Hindlimb muscle (tissue), 1 donor: ENCODE results near the gene SLC19A3. TPM values are rescaled to one million over a fixed set of nuclear protein-coding genes. Genes with fewer than 3 reads are reported as not detected.

ENCODE experiments used
- polyA plus RNA-seq: library from polyadenylated mRNA; unstranded; fragments of 120-200 nt; gene quantifications from one replicate; pipeline ENCODE4 v1.2.1, GENCODE V29; 2013; ENCODE audit not compliant: insufficient read length

The SLC19A3 gene
- polyA plus RNA-seq, 1 donor: 0.67 TPM

Other genes with a start within 250 kb of the SLC19A3 start
- gene AGFG1, start 245.9 kb downstream of the SLC19A3 start, polyA plus RNA-seq: 50.0 TPM
- not detected for gene SCYGR2, start 119.1 kb downstream of the SLC19A3 start, polyA plus RNA-seq
- gene SCYGR3, start 103.2 kb downstream of the SLC19A3 start, polyA plus RNA-seq: not detected
- not detected for gene SCYGR4, start 100.5 kb downstream of the SLC19A3 start, polyA plus RNA-seq
- gene SCYGR5, start 51.2 kb downstream of the SLC19A3 start, polyA plus RNA-seq: not detected
- not detected for gene SCYGR6, start 6.7 kb upstream of the SLC19A3 start, polyA plus RNA-seq
- not detected for gene SCYGR7, start 10.3 kb upstream of the SLC19A3 start, polyA plus RNA-seq
- gene SCYGR8, start 27.9 kb upstream of the SLC19A3 start, polyA plus RNA-seq: not detected
- gene CCL20, start 95.8 kb upstream of the SLC19A3 start, polyA plus RNA-seq: 0.41 TPM
- gene DAW1, start 153.6 kb upstream of the SLC19A3 start, polyA plus RNA-seq: not detected